ENCODE data around the gene G0S2. TPM values are rescaled to one million over a fixed set of nuclear protein-coding genes. Genes with fewer than 3 reads are reported as not detected.

The G0S2 gene
- total RNA-seq, 1 donor from 2014 or later, result 1.0 TPM

DNA sequence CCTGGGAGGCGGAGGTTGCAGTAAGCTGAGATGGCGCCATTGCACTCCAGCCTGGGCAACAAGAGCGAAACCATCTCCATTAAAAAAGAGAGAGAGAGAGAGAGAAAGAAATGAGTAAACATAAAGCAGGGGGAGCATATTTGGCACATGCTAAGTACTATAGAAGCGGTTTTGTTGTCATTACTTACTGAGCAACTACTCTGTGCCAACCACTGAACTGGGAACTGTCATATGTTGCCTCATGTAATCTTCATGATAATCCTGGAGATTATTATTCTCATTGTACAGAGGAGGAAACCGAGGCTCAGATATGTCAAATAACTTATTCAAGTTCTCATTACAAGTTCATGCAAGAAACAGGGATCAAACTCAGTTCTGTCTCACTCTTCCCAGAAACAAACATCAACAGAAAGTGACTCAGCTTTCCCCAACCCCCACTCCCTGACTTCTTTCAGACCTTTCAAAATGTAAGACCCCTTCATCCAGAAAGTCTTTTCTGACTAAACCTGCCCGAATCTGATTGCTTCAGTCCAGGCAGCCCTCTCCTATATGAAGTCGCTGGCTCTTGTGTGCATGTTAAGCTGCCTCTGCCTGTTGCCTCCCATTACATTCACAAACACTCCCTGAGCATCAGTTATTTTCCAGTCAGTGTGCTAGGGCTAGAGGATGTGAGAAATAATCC, 46.5 kb upstream of the G0S2 start:
- H3K27ac Mint-ChIP-seq (ENCODE audit: unreplicated experiment), result no peak overlapping the region
- TF ChIP-seq, protein P1, sequence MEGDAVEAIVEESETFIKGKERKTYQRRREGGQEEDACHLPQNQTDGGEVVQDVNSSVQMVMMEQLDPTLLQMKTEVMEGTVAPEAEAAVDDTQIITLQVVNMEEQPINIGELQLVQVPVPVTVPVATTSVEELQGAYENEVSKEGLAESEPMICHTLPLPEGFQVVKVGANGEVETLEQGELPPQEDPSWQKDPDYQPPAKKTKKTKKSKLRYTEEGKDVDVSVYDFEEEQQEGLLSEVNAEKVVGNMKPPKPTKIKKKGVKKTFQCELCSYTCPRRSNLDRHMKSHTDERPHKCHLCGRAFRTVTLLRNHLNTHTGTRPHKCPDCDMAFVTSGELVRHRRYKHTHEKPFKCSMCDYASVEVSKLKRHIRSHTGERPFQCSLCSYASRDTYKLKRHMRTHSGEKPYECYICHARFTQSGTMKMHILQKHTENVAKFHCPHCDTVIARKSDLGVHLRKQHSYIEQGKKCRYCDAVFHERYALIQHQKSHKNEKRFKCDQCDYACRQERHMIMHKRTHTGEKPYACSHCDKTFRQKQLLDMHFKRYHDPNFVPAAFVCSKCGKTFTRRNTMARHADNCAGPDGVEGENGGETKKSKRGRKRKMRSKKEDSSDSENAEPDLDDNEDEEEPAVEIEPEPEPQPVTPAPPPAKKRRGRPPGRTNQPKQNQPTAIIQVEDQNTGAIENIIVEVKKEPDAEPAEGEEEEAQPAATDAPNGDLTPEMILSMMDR (IDR thresholded peaks at IDR 0.05), result no peak
- peaks cover 22% of the 10 kb centered on the region for H3K4me1 Mint-ChIP-seq (ENCODE audit: low read depth)
- H3K36me3 Mint-ChIP-seq (ENCODE audit: low read depth), result no peaks in the 10 kb centered on the region
- H3K9me3 Mint-ChIP-seq (ENCODE audit: low read depth), result no peaks in the 10 kb centered on the region
- peaks cover 2% of the 10 kb centered on the region for H3K27me3 Mint-ChIP-seq (ENCODE audit: low read depth)
- no peak for DNase-seq (ENCODE audit: low spot score)
- H3K4me3 Mint-ChIP-seq (ENCODE audit: unreplicated experiment), result no peak overlapping the region

DNA sequence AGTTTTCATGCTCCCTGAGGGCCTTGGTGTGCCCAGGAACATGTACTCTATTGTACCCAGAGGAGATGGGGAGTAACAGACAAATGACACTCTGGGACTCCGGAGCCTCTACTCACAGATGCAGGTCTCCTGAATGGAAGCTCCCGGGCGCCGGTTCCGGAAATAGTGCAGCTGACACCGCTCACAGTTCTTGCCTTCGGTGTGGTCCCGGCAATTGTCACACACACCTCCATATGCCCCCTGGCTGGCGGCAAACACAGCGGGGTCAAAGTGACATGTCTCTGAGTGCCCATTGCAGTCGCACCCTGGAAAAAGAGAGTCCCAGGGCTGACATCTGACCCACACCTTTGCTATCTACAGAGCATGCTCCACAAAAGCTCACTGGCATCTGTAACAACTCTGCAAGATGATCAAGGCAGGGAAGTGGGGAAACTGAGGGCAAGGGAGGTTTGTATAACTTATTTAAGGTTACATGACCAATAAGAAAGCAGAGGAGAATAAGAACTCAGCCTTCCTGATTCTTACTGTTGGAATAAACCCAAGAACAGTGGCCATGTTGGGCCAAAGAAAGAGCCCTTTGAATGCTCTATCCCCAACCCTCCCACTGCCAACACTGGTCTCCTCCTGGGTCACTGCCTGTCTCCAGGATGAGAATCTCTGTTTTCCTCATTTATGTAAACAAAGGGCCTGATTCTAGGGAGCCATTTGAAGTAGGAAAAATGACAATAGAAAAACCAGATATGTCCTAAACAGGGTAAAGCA, 45.4 kb upstream of the G0S2 start:
- no peak for DNase-seq (ENCODE audit: low spot score)
- no peak overlapping the region for H3K4me3 Mint-ChIP-seq (ENCODE audit: unreplicated experiment)
- no peaks in the 10 kb centered on the region for H3K36me3 Mint-ChIP-seq (ENCODE audit: low read depth)
- TF ChIP-seq, protein P1 (IDR thresholded peaks at IDR 0.05), result no peak
- peaks cover 2% of the 10 kb centered on the region for H3K27me3 Mint-ChIP-seq (ENCODE audit: low read depth)
- peaks cover 19% of the 10 kb centered on the region for H3K4me1 Mint-ChIP-seq (ENCODE audit: low read depth)
- H3K27ac Mint-ChIP-seq (ENCODE audit: unreplicated experiment), result no peak overlapping the region
- H3K9me3 Mint-ChIP-seq (ENCODE audit: low read depth), result no peaks in the 10 kb centered on the region

DNA sequence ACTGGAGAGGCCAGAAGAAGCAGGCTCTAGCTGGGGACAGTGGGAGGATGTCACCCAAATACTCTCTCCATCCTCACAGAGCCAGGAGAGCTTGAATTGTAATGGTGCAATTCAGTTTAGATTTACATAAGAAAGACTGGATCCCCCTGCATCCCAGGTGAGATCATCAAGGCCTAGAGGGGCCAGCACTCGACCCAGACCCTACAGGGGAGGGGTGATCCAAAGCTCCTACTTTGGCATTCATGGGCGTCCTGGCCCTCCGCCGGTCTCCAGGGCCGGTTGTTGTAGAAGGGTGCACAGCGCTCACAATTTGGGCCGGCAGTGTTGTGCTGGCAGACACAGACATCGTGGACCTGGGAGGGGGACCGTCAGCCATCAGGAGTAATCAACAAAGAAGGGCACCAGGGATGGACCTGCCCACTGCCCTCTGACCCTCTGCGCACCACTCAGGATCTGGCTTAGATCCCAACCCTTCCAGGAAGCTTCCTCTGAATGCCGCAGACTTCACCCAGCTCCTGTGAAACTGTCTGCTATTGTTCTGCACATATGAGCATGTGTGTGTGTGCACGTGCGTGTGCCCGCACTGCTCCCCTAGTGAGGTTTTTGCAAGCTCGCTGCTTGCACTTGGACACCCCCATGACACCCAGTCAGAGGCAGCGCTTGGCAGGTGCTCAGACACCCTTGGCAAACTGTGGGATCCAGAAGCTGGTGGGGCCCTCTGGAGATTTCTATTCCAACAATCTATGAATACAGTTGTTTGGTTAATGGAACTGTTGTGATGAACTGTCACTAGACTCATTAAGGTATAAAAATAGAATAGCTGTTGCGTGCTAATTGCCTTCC, 44.6 kb upstream of the G0S2 start:
- TF ChIP-seq, protein P1 (IDR thresholded peaks at IDR 0.05), result no peak
- no peak for DNase-seq (ENCODE audit: low spot score)
- H3K9me3 Mint-ChIP-seq (ENCODE audit: low read depth), result no peaks in the 10 kb centered on the region
- no peaks in the 10 kb centered on the region for H3K36me3 Mint-ChIP-seq (ENCODE audit: low read depth)
- H3K4me1 Mint-ChIP-seq (ENCODE audit: low read depth), result peaks cover 12% of the 10 kb centered on the region
- no peak overlapping the region for H3K27ac Mint-ChIP-seq (ENCODE audit: unreplicated experiment)
- peaks cover 2% of the 10 kb centered on the region for H3K27me3 Mint-ChIP-seq (ENCODE audit: low read depth)
- H3K4me3 Mint-ChIP-seq (ENCODE audit: unreplicated experiment), result no peak overlapping the region

DNA sequence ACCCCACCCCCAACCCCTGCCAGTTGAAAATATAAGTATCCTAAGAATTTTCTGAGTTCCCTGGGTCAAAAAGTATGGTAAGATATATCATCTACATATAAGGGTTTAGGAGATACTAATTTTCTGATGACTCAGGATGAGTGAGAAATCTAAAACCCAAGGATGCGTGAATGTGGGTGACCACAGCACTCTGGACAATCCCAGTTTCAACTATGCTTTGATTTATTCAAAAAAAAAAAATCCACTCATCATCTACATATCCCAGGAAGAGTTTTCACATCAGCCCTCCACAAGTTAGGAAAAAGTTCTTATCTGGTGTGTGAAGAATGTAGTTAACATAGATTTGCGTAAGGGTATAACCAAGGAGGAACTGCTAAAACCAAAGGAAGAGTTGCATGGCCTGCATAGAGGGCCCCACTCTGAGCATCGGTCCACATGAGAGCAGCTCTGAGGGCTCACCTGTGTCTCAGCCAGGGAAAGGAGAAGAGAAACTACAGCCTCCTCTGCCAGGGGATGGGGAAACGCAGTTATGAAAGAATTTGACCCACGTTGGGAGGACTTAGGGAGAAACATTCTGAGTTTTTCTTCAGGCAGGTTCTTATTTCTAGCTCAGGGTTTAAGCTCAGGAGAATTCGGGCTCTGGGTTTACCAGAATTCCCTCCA, 41.7 kb upstream of the G0S2 start:
- Mint-ChIP-seq H3K27me3 (ENCODE audit: low read depth) (peaks cover 5% of the 10 kb centered on the region), H3K4me3 (ENCODE audit: unreplicated experiment) (no peak overlapping the region), H3K4me1 (ENCODE audit: low read depth) (no peaks in the 10 kb centered on the region), H3K9me3 (ENCODE audit: low read depth) (no peaks in the 10 kb centered on the region), H3K36me3 (ENCODE audit: low read depth) (peaks cover 2% of the 10 kb centered on the region), H3K27ac (ENCODE audit: unreplicated experiment) (no peak overlapping the region)
- DNase-seq (ENCODE audit: low spot score), result no peak
- TF ChIP-seq, protein P1 (IDR thresholded peaks at IDR 0.05), result no peak
